GM08714 (cell line): ENCODE measurements around the gene TRIM62.
"Not testable (repeated sequence)": the region's sequence is repeated elsewhere in the genome, so short reads cannot be mapped to it uniquely, and the experiment has no call there.

Experiments
- H3K4me3 ChIP-seq: fragments of 200-500 bp; sonication (Bioruptor generic); 2 replicates; pipeline ENCODE4 v1.5.1; 2014; ENCODE audit warnings: mild to moderate bottlenecking, low read length, inconsistent platforms
- ZNF274 ChIP-seq: IDR thresholded peaks from 2 replicates; pipeline ENCODE4 v1.6.1; 2012; ENCODE audit warnings: mild to moderate bottlenecking, low read depth, low read length

TRIM62 gene

GRCh38 chr1:33141781-33142180, 40.1 kb downstream of the TRIM62 start:
- no peak for TF ChIP-seq ZNF274

GRCh38 chr1:33141216-33141615, 40.6 kb downstream of the TRIM62 start:
- no peak for TF ChIP-seq ZNF274

More at GRCh38 chr1:33141781-33142180, 40.1 kb downstream of the TRIM62 start:
- H3K4me3 ChIP-seq: no peak overlapping the region

GRCh38 chr1:33140153-33141149, 41.4 kb downstream of the TRIM62 start:
- H3K4me3 ChIP-seq: no peak overlapping the region

More at GRCh38 chr1:33141216-33141615, 40.6 kb downstream of the TRIM62 start:
- no peak overlapping the region for H3K4me3 ChIP-seq

GRCh38 chr1:33137800-33138199, 44.0 kb downstream of the TRIM62 start:
- no peak for TF ChIP-seq ZNF274
- no peak overlapping the region for H3K4me3 ChIP-seq

More at GRCh38 chr1:33140153-33141149, 41.4 kb downstream of the TRIM62 start:
- no peak for TF ChIP-seq ZNF274

- not testable (repeated sequence) for H3K4me3 ChIP-seq
Observed at GRCh38 chr1:33136041-33136440, 45.8 kb downstream of the TRIM62 start.

GRCh38 chr1:33133478-33134105, 48.3 kb downstream of the TRIM62 start:
- H3K4me3 ChIP-seq: no peak overlapping the region
- TF ChIP-seq ZNF274: no peak

- H3K4me3 ChIP-seq: no peak overlapping the region
- TF ChIP-seq ZNF274: no peak
Observed at GRCh38 chr1:33132549-33132948, 49.3 kb downstream of the TRIM62 start.

- no peak overlapping the region for H3K4me3 ChIP-seq
- TF ChIP-seq ZNF274: no peak
Observed at GRCh38 chr1:33131191-33131590, 50.7 kb downstream of the TRIM62 start.

- no peak overlapping the region for H3K4me3 ChIP-seq
- TF ChIP-seq ZNF274: no peak
Observed at GRCh38 chr1:33130297-33130696, 51.5 kb downstream of the TRIM62 start.

GRCh38 chr1:33128781-33129180, 53.1 kb downstream of the TRIM62 start:
- no peak for TF ChIP-seq ZNF274
- H3K4me3 ChIP-seq: no peak overlapping the region

GRCh38 chr1:33127001-33127823, 54.6 kb downstream of the TRIM62 start:
- H3K4me3 ChIP-seq: peak overlapping the region; percentile 95
- TF ChIP-seq ZNF274: no peak

GRCh38 chr1:33126411-33127000, 55.3 kb downstream of the TRIM62 start:
- TF ChIP-seq ZNF274: no peak
- H3K4me3 ChIP-seq: peak overlapping the region; percentile 93

GRCh38 chr1:33124647-33125046, 57.2 kb downstream of the TRIM62 start:
- not testable (repeated sequence) for H3K4me3 ChIP-seq

- TF ChIP-seq ZNF274: no peak
- H3K4me3 ChIP-seq: no peak overlapping the region
Observed at GRCh38 chr1:33123266-33123665, 58.6 kb downstream of the TRIM62 start.
